Ovary (tissue), 9 donors: ENCODE results near the gene DUSP7. TPM values are rescaled to one million over a fixed set of nuclear protein-coding genes. Genes with fewer than 3 reads are reported as not detected.

Experiments used
- DNase-seq, 5 donors: peaks; one replicate each; pipeline ENCODE4 v3.0.0-alpha.2; 2019 to 2020
- H3K27ac ChIP-seq, 2 donors: fragments of 200-600 bp; one replicate each; pipeline versions ENCODE4 v1.5.1 to v1.8.0; 2019 to 2022
- H3K27me3 ChIP-seq: fragments of 200-600 bp; one replicate; pipeline ENCODE4 v1.8.0; 2022
- H3K36me3 ChIP-seq: fragments of 200-600 bp; sonication (generic); one replicate; pipeline ENCODE4 v1.5.1; 2019
- H3K4me1 ChIP-seq: one replicate; pipeline ENCODE4 v1.8.1; 2013; ENCODE audit warnings: mild to moderate bottlenecking, moderate library complexity; ENCODE audit not compliant: insufficient read depth
- H3K4me3 ChIP-seq: fragments of 200-600 bp; sonication (generic); one replicate; pipeline ENCODE4 v1.5.1; 2017
- H3K9me3 ChIP-seq, 2 donors: fragments of 200-600 bp in 1 of 2; sonication (generic) in 1 of 2; one replicate each; pipeline versions ENCODE4 v1.5.1 to v1.8.1; 2013 to 2019; ENCODE audit warnings: mild to moderate bottlenecking in 1 of 2, moderate library complexity in 1 of 2
- EP300 ChIP-seq: sonication (generic); formaldehyde crosslinking; IDR thresholded peaks from one replicate; pipeline ENCODE4 v1.6.1; 2017; ENCODE audit warnings: antibody characterized with exemption
- POLR2A ChIP-seq: fragments of 450-650 bp; IDR thresholded peaks from one replicate; pipeline ENCODE4 v1.6.1; 2017; ENCODE audit warnings: antibody characterized with exemption, mild to moderate bottlenecking, moderate library complexity
- WGBS, 3 donors: extraction: QIAGEN DNeasy Blood & Tissue Kit in 1 of 3; methylation state at CpG; one replicate each; pipeline versions ENCODE4 v1.1.5 to v1.1.7; 2013 to 2017; 5-methylcytosine and 5-hydroxymethylcytosine counted together
- intact Hi-C, 4 donors: fragments of 100-400 bp; cut with DNase I; formaldehyde crosslinking; loops; one replicate each; pipeline versions ENCODE4 v1.11.0 to v1.15.1; 2022 to 2023
- polyA plus RNA-seq, 2 donors: library from polyadenylated mRNA; stranded (reverse); fragments of 200-250 nt in 1 of 2; fragments of 350-450 nt in 1 of 2; fragmentation: Illumina TruSeq in 1 of 2; extraction: RNeasy Lipid Tissue Mini Kit (QIAGEN cat#74804) in 1 of 2; gene quantifications; one replicate each; pipeline ENCODE4 v1.2.3, GENCODE V29; 2013 to 2014
- total RNA-seq, 7 donors: library from RNA; depleted of rRNA in 2 of 7; stranded (reverse); fragments of >200 nt in 2 of 7; fragmentation: NEBNext Ultra II Directional in 3 of 7; extraction: Animal tissue kit (Norgen Biotek cat#: 25700) in 3 of 7; gene quantifications; one replicate each; pipeline versions ENCODE4 v1.1.0 to v1.2.4, GENCODE V29; 2016 to 2023
- TF ChIP-seq, protein P1 (sequence below), 3 donors: fragments of 450-650 bp in 2 of 3; fragments of 200-600 bp in 1 of 3; IDR thresholded peaks; one replicate each; pipeline versions ENCODE4 v1.5.1 to v1.8.0; 2016 to 2022; ENCODE audit warnings: antibody characterized with exemption in 3 of 3, mild to moderate bottlenecking in 1 of 3
- donor health status: DM: no; HTN: no; CAD: no; lungs with moderate emphysema.
- donor health status: DM: no; HTN: no; CAD: no.
- donor health status: Bipolar disorder and iron deficiency.
- donor health status: DM: yes; HTN: yes; CAD: no.
- donor health status: DM: no; HTN: no; CAD: no.
- donor health status: DM: yes; HTN: yes; CAD: no.

The DUSP7 gene
- total and polyA plus RNA-seq, 9 donors = 5.1 to 18.0 (median 14.0) TPM

DNA sequence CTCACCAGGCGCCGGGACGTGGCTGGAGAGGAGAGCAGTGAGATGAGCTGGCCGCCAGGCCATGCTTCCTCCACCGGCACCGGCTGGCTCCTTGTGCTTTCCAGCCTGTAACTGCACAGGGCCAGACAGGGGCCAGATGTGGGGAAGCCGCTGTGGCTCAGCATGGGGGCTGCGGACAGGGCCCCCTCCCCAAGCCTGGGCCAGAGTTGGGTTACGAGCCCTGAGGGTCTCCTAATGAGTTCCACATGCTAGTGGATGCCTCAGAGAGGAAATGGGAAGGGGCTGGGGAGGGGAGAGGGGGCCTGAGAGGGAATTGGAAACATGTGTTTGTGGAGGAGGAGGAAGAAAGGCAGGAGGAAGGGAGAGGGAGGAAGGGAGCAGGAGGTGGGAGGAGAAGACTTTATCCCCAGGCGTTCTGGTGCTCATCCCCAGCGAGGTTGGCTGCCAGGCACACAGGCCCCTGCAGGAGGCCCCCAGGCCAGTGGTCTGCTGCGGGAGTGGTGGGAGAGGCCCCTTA is 11.7 kb upstream of the DUSP7 start:
- intact Hi-C loops = no loop called here
- TF ChIP-seq, protein P1, sequence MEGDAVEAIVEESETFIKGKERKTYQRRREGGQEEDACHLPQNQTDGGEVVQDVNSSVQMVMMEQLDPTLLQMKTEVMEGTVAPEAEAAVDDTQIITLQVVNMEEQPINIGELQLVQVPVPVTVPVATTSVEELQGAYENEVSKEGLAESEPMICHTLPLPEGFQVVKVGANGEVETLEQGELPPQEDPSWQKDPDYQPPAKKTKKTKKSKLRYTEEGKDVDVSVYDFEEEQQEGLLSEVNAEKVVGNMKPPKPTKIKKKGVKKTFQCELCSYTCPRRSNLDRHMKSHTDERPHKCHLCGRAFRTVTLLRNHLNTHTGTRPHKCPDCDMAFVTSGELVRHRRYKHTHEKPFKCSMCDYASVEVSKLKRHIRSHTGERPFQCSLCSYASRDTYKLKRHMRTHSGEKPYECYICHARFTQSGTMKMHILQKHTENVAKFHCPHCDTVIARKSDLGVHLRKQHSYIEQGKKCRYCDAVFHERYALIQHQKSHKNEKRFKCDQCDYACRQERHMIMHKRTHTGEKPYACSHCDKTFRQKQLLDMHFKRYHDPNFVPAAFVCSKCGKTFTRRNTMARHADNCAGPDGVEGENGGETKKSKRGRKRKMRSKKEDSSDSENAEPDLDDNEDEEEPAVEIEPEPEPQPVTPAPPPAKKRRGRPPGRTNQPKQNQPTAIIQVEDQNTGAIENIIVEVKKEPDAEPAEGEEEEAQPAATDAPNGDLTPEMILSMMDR (IDR thresholded peaks at IDR 0.05) = no peak
- TF ChIP-seq EP300 (no peak), POLR2A (no peak)
- no peaks in the 10 kb centered on the region for H3K36me3 ChIP-seq
- H3K4me1 ChIP-seq = no peaks in the 10 kb centered on the region
- no peak overlapping the region for H3K4me3 ChIP-seq
- peak overlapping the region in 1 of 2 donors; percentile 38 for H3K27ac ChIP-seq
- 17 to 35% (median 31%) methylated on average over 12 of the region's 12 CpGs for WGBS, 3 donors
- no peaks in the 10 kb centered on the region for H3K27me3 ChIP-seq
- H3K9me3 ChIP-seq = no peaks in the 10 kb centered on the region
- peak in 1 of 5 donors; percentile 43 for DNase-seq

DNA sequence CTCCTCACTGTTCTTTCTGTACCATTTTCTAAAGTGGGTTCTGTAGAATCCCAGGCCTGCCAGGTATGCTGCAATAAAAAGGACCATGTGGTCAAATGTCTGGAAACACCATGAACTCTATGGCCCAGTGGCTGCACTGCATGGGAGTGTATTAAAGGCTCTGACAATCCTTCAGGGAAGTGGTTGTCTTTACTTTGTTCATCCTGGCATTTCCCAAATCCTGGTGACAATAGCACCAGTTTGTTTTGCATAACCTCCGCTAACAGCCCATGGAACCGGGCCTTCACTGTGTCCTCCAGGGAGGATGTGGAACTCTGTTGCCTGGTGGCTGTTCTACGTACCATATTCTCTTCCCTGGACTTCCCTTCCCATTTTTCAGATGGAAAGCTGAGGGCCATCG is 11.2 kb upstream of the DUSP7 start:
- peak overlapping the region in 1 of 2 donors; percentile 38 for H3K27ac ChIP-seq
- no peak for TF ChIP-seq EP300
- TF ChIP-seq POLR2A = no peak
- TF ChIP-seq, protein P1 (IDR thresholded peaks at IDR 0.05) = no peak
- H3K4me1 ChIP-seq = no peaks in the 10 kb centered on the region
- intact Hi-C loops = no loop called here
- no peaks in the 10 kb centered on the region for H3K36me3 ChIP-seq
- H3K4me3 ChIP-seq = no peak overlapping the region
- DNase-seq = no peak
- H3K27me3 ChIP-seq = no peaks in the 10 kb centered on the region
- H3K9me3 ChIP-seq = no peaks in the 10 kb centered on the region
- WGBS, 3 donors = 62 to 85% (median 84%) methylated on average over 4 of the region's 4 CpGs

- H3K27ac ChIP-seq = no peak overlapping the region
- no peaks in the 10 kb centered on the region for H3K4me1 ChIP-seq
- no peaks in the 10 kb centered on the region for H3K27me3 ChIP-seq
- H3K36me3 ChIP-seq = no peaks in the 10 kb centered on the region
- no peak for DNase-seq
- intact Hi-C loops = no loop called here
- TF ChIP-seq EP300 = no peak
- no peak for TF ChIP-seq POLR2A
- TF ChIP-seq, protein P1 (IDR thresholded peaks at IDR 0.05) = no peak
- no peak overlapping the region for H3K4me3 ChIP-seq
- no peaks in the 10 kb centered on the region for H3K9me3 ChIP-seq
- WGBS, 3 donors = 91 to 93% (median 92%) methylated on average over 8 of the region's 8 CpGs
Observed at GRCh38 chr3:52067046-52067445, 10.7 kb upstream of the DUSP7 start.

- Histone ChIP-seq H3K4me1 (no peaks in the 10 kb centered on the region), H3K36me3 (no peaks in the 10 kb centered on the region), H3K27ac (no peak overlapping the region), H3K27me3 (no peaks in the 10 kb centered on the region), H3K4me3 (no peak overlapping the region), H3K9me3 (no peaks in the 10 kb centered on the region)
- TF ChIP-seq EP300 (no peak), POLR2A (no peak)
- TF ChIP-seq, protein P1 (IDR thresholded peaks at IDR 0.05) = no peak
- WGBS, 3 donors = 78 to 86% (median 78%) methylated on average over 12 of the region's 12 CpGs
- intact Hi-C loops = no loop called here
- DNase-seq = no peak
Observed at GRCh38 chr3:52065264-52065756, 8.9 kb upstream of the DUSP7 start.
